Measurements from ENCODE around the gene ABHD12B. TPM values are rescaled to one million over a fixed set of nuclear protein-coding genes. Genes with fewer than 3 reads are reported as not detected.

ABHD12B gene
- total and polyA plus RNA-seq, 9 of the 15 experiments (the other 6 are each of a cell fraction or from before 2014, with no cell fraction given) = not detected

DNA sequence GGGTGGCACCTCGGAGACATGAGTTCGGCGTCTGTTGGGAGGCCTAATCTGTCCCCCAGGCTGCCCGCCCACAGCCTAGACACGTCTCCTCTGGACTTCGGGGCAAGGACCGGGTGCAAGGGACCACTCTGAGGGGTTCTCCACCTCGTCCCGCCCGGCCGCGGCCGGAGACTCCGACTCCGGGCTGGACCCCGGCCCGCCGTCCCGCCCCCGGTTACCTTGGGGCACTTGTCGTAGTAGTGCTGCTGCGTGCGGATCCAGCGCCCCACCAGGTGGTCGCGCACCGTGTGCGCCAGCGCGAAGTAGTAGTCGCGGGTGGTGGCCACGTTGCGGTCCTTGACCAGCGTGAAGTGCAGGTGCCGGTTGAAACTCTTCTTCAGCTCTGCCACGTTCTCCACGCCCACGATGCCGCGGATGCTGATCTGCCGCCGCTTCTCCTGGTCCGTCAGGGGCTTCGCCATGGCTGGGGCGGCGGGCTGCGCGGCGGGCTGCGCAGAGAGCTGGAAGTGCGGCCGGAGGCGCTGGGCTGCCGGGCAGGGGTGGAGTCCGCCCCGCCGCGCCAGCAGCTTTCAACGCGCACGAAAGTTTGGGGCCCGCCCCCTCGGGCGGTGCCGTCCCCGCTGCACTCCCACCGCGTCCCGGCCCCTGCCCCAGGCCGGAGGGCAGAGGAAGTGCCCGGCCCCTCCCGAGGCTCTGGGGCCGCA is 72.2 kb downstream of the ABHD12B start, which contains the start of gene PYGL (continued):
- TF ChIP-seq CHD7 (IDR thresholded peaks at IDR 0.05; ENCODE audit: low read depth, low read length) = no peak
- TF ChIP-seq TAL1 (IDR thresholded peaks at IDR 0.05) = no peak
- TF ChIP-seq MAX (CRISPR knock-in tag; IDR thresholded peaks at IDR 0.05) = peak; percentile 81
- TF ChIP-seq XRCC3 (IDR thresholded peaks at IDR 0.05) = no peak
- no peak for TF ChIP-seq CBX5 (IDR thresholded peaks at IDR 0.05; ENCODE audit: borderline replicate concordance, low read depth)
- TF ChIP-seq EHMT2 (IDR thresholded peaks at IDR 0.05) = no peak
- TF ChIP-seq ZNF133 (CRISPR knock-in tag; IDR thresholded peaks at IDR 0.05) = no peak
- TF ChIP-seq, protein P1, sequence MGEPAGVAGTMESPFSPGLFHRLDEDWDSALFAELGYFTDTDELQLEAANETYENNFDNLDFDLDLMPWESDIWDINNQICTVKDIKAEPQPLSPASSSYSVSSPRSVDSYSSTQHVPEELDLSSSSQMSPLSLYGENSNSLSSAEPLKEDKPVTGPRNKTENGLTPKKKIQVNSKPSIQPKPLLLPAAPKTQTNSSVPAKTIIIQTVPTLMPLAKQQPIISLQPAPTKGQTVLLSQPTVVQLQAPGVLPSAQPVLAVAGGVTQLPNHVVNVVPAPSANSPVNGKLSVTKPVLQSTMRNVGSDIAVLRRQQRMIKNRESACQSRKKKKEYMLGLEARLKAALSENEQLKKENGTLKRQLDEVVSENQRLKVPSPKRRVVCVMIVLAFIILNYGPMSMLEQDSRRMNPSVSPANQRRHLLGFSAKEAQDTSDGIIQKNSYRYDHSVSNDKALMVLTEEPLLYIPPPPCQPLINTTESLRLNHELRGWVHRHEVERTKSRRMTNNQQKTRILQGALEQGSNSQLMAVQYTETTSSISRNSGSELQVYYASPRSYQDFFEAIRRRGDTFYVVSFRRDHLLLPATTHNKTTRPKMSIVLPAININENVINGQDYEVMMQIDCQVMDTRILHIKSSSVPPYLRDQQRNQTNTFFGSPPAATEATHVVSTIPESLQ (CRISPR knock-in tag; IDR thresholded peaks at IDR 0.05) = 0 out of 2 replicates have a peak, but pooled peaks have one; percentile 49
- TF ChIP-seq SIN3A (IDR thresholded peaks at IDR 0.05; ENCODE audit: borderline replicate concordance in 2 of 2, control insufficient read depth in 1 of 2, low read depth in 2 of 2, low read length in 2 of 2) = 0 out of 4 replicates have a peak, but pooled peaks of 1 of the 2 experiments have one; percentile 42
- TF ChIP-seq L3MBTL2 (IDR thresholded peaks at IDR 0.05) = peak; percentile 84; the same call in 1 of the 2 replicates
- TF ChIP-seq CTCFL (IDR thresholded peaks at IDR 0.05; ENCODE audit: borderline replicate concordance, insufficient read depth, low read depth, low read length, poor library complexity, severe bottlenecking) = no peak
